K562 (cell line): Measurements from ENCODE around the gene MATN1. TPM values are rescaled to one million over a fixed set of nuclear protein-coding genes. Genes with fewer than 3 reads are reported as not detected.

ENCODE experiments used
- ARID3A ChIP-seq: IDR thresholded peaks from 2 replicates; pipeline ENCODE4 v1.6.1; 2012; ENCODE audit warnings: low read depth, low read length, improper control_type of control experiment, borderline replicate concordance
- ATF7 ChIP-seq: fragments of 450-650 bp; IDR thresholded peaks from 2 replicates; pipeline ENCODE4 v1.7.1; 2014; ENCODE audit warnings: mild to moderate bottlenecking, moderate library complexity
- ELK1 ChIP-seq: sonication (generic); formaldehyde crosslinking; IDR thresholded peaks from 2 replicates; pipeline ENCODE4 v1.8.1; 2022; ENCODE audit warnings: missing genetic modification reagents
- LCOR ChIP-seq: sonication (generic); formaldehyde crosslinking; IDR thresholded peaks from 2 replicates; pipeline ENCODE4 v1.8.0; 2022; ENCODE audit warnings: mild to moderate bottlenecking, missing genetic modification reagents
- NEUROD1 ChIP-seq: fragments of 150-350 bp; IDR thresholded peaks from 2 replicates; pipeline ENCODE4 v1.6.1; 2014; ENCODE audit warnings: borderline replicate concordance, low read length, low read depth; ENCODE audit not compliant: partially characterized antibody
- REST ChIP-seq, 2 experiments: fragments of 450-650 bp; formaldehyde crosslinking in 1 of 2; IDR thresholded peaks; 2 replicates each; pipeline versions ENCODE4 v1.4.0 to v1.6.1; 2014 to 2020; ENCODE audit warnings: mild to moderate bottlenecking in 2 of 2, borderline replicate concordance in 1 of 2, low read depth in 1 of 2
- SMAD3 ChIP-seq: fragments of 450-650 bp; formaldehyde crosslinking; conservative IDR thresholded peaks from 2 replicates; pipeline ENCODE4 v1.4.0; 2020; ENCODE audit warnings: mild to moderate bottlenecking
- SP1 ChIP-seq: sonication (generic); formaldehyde crosslinking; IDR thresholded peaks from 2 replicates; pipeline ENCODE4 v1.8.1; 2022; ENCODE audit warnings: mild to moderate bottlenecking, missing genetic modification reagents
- USF1 ChIP-seq: sonication (generic); formaldehyde crosslinking; IDR thresholded peaks from 2 replicates; pipeline ENCODE4 v1.9.0; 2022; ENCODE audit warnings: mild to moderate bottlenecking, missing genetic modification reagents
- USF2 ChIP-seq: sonication (generic); formaldehyde crosslinking; IDR thresholded peaks from 2 replicates; pipeline ENCODE4 v1.5.0; 2020; ENCODE audit warnings: missing genetic modification reagents
- ZFP36 ChIP-seq: fragments of 150-350 bp; IDR thresholded peaks from 2 replicates; pipeline ENCODE4 v1.6.1; 2018; ENCODE audit warnings: low read length, low read depth; ENCODE audit not compliant: partially characterized antibody
- ZKSCAN3 ChIP-seq: fragments of 250-450 bp; sonication (Bioruptor Pico); IDR thresholded peaks from 2 replicates; pipeline ENCODE4 v1.4.0; 2020
- polyA plus RNA-seq, 8 experiments: library from polyadenylated mRNA; depleted of rRNA in 4 of 8; stranded (reverse) in 5 of 8; unstranded in 3 of 8; fragments of >200 nt; fragmentation: Nextera tagmentation in 2 of 8; fragmentation: Illumina TruSeq in 1 of 8; extraction: Ambion mirVana in 2 of 8; extraction: Trizol in 1 of 8; gene quantifications; 2 replicates each; pipeline versions ENCODE4 v1.2.1 to v1.2.3, GENCODE V29; 2011 to 2014; ENCODE audit warnings: inconsistent platforms in 1 of 8, missing spikeins in 1 of 8
- total RNA-seq, 7 experiments: library from RNA; depleted of rRNA in 6 of 7; stranded (reverse); fragments of >200 nt in 6 of 7; fragmentation: Illumina TruSeq in 2 of 7; extraction: Trizol in 2 of 7; gene quantifications; 2 replicates each; pipeline versions ENCODE4 v1.2.1 to v1.2.3, GENCODE V29; 2011 to 2021; ENCODE audit warnings: low replicate concordance in 1 of 7

The MATN1 gene
- total and polyA plus RNA-seq, 9 of the 15 experiments (the other 6 are each of a cell fraction or from before 2014, with no cell fraction given): 0.10 to 2.3 (median 1.2) TPM

GRCh38 chr1:30707412-30708360 lies 15.7 kb downstream of the MATN1 start (continued):
- TF ChIP-seq ATF7: 0 out of 2 replicates have a peak, but pooled peaks have one; percentile 25
- peak; percentile 36 for TF ChIP-seq USF2 (CRISPR knock-in tag)
- no peak for TF ChIP-seq SP1 (CRISPR knock-in tag)
- peak; percentile 28 for TF ChIP-seq USF1
- TF ChIP-seq ELK1 (CRISPR knock-in tag): no peak
- TF ChIP-seq SMAD3 (CRISPR knock-in tag): no peak
- no peak for TF ChIP-seq ZKSCAN3 (CRISPR knock-in tag)
- TF ChIP-seq REST (IDR thresholded peaks at IDR 0.05; ENCODE audit: borderline replicate concordance): peak; percentile 81
- TF ChIP-seq REST (CRISPR knock-in tag; IDR thresholded peaks at IDR 0.05; ENCODE audit: low read depth): no peak
- 0 out of 2 replicates have a peak, but pooled peaks have one; percentile 43 for TF ChIP-seq LCOR (CRISPR knock-in tag)
- TF ChIP-seq ARID3A: 0 out of 2 replicates have a peak, but pooled peaks have one; percentile 42
- peak; percentile 29 for TF ChIP-seq NEUROD1
- TF ChIP-seq ZFP36: peak; percentile 35
